Hematopoietic multipotent progenitor cell treated with erythropoietin and hydrocortisone succinate and interleukin-3 and kit ligand, for 4 days (in vitro differentiated cells): ENCODE data around the gene SARDH.
"Not testable (repeated sequence)": the region's sequence is repeated elsewhere in the genome, so short reads cannot be mapped to it uniquely, and the experiment has no call there.

Experiments
- DNase-seq: peaks from one replicate; pipeline ENCODE4 v3.0.0-alpha.2; 2015

Gene SARDH

DNA sequence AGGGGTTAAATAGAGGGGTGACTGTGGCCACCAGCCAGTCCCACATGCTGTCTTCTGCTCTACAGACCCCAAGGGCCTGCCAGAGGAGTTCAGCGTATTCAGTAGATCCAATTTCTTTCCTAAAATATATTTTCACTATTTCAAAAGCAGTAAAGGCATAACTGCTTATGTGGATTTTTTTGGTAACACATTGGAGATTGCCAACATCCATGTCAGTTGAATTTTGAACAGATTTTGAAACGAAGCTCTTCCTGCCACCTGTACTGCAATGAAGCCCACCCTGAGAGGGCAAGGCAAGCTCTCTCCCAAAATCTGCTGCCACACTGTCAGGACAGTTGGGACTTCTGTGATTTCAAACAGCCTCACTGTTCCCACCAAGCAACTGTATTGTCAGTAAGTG, 37.1 kb upstream of the SARDH start:
- no peak for DNase-seq

- DNase-seq, result no peak
Measured at GRCh38 chr9:133774799-133775198, 36.6 kb upstream of the SARDH start.

DNA sequence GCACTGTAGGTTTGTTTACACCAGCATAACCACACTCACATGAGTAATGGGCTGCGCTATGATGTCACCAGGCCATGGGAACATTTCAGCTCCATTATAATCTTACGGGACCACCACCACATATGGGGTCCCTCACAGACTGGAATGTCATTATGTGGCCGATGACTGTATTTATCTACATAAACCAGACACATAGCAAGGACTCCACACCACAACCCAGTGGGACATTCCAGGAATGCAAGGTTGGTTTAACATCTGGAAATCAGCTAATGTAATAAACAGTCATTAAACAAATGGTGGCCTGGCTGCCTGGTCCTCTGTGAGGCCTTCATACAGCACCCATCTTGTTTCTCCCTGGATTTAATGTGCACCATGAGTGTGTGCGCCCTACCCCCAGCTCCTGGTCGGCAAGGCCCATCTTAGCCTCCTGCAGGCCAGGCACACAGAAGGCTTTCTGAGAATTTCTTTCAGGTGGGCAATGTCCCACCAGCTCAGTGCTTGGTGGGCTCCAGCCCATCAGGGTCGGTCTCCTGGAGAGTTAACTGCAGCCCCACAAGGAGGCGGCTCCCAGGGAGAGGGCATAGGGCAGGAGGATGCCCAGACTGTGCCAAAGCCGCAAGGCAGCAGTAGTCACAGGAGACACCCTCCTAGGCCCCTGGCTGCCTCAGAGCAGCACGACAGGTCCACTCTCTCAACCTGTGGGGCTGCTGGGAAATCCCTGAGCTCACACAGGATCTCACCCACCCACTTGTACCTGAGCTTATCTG, 35.9 kb upstream of the SARDH start:
- DNase-seq, result no peak

DNA sequence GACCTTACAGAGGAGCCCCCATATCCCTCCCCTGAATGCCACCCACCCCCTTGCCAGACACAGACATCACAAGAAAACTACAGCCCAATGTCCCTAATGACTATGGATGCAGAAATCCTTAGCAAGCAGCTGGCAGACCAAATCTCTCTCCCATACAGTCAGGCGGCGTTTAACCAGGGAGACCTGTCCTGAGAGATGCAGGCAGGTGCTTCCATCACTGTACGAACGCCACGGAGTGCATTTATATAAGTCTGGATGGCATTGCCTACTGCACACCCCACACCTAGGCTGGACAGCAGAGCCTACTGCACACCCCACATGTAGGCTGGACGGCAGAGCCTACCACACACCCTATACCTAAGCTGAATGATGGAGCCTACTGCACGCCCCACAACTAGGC, 34.4 kb upstream of the SARDH start:
- no peak for DNase-seq

GRCh38 chr9:133771486-133772482, 33.6 kb upstream of the SARDH start:
- no peak for DNase-seq

GRCh38 chr9:133770076-133770777, 32.1 kb upstream of the SARDH start:
- no peak for DNase-seq

GRCh38 chr9:133769511-133770075, 31.4 kb upstream of the SARDH start:
- DNase-seq, result no peak

DNA sequence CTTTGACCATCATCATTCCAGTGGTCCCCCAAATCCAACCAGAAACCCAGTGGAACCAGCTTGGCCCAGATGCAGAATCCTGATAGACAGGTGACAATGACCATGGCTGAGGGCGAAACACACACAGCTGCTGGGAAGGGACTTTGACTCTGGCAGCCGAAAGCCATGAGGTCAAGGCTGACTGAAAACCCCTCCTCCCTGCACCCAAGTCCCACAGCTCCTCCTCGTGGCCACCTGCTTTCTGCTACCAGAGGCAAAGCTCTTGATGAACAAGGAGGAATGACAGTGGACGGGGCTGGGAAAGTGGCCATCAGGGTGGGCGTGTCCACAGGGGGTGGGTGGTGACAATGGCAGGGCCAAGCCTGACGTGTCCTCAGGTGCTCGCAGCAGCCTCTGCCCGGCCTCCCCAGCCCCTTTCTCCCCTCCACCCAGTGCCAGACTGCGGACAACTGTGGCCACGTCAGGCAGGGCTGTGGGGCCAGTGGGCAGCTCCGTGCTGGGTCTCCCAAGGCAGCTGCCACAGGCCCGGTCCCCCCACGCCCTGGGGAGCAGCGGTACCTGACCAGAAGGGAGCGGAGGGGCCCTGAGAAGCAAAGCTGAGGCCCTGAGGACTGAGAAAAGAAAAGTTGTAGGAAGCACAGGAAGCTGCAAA, 30.8 kb upstream of the SARDH start:
- DNase-seq, result peak; percentile 48

- DNase-seq, result no peak
Measured at GRCh38 chr9:133768371-133768858, 30.3 kb upstream of the SARDH start.

GRCh38 chr9:133767625-133768024, 29.5 kb upstream of the SARDH start:
- no peak for DNase-seq

DNA sequence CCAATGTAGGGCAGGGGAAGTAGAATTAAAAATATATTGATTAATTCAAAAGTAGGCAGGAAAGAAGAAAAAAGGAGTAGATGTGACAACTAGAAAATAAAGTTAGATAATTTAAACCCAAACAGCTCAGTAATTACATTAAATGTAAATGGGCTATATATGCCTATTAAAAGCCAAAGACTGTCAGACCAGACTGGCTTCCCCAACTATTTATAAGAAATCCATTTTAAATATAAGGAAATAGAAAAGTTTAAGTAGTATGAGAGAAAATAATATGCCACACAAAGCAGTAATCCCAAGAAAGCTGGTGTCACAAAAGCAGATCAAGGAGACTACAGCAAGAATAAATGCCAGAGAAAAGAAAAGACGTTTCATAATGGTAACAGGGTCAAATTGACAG, 28.9 kb upstream of the SARDH start:
- no peak for DNase-seq

DNA sequence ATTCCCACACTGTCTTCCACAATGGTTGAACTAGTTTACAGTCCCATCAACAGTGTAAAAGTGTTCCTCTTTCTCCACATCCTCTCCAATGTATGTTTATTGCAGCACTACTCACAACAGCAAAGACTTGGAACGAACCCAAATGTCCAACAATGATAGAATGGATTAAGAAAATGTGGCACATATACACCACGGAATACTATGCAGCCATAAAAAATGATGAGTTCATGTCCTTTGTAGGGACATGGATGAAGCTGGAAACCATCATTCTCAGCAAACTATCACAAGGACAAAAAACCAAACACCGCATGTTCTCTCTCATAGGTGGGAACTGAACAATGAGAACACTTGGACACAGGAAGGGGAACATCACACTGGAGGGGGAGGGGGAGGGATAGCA, 28.1 kb upstream of the SARDH start:
- DNase-seq, result not testable (repeated sequence)

DNA sequence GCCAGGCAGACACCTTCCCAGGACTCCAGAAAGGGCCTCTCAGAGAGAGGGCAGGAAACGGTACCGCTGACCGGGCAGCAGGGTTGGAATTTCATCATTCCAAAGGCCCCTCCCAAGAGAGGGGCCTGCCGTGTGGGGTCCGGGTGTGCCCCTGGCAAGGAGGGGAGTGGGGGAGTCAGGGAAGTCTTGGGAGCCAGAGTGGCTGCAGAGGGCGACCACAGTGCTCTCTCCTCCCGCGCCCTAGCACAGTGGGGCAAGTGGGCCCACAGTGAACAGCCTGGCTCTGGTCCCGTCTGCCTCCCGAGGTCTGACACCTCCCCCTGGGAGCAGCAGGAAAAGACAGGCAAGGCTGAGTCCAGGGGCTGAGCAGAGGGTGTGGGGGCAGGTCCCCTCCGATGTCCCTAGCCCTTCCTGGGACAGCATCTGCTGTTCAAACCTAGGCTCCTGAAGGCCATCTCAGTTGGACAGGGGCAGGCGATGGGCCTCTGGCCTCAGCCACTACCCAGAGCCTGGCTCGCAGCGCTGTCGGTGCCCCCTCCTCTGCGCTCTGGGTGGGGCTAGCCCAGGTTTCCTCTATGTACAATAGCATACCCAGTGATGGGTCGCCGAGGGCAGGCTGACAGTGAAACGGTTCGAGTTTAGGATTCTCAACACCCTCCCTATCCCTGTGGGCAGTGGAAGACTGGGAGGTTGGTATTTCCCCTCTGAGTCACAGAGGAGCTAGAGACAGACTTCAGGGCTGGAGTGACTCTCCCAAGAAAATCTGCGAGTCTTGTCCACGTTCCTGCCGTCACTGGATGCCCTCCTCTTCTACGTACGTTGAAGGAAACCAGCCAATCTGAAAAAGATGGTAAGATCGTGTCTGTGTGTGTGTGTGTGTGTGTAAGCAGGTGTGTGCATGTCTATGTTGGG, 25.4 kb upstream of the SARDH start:
- DNase-seq, result no peak

DNA sequence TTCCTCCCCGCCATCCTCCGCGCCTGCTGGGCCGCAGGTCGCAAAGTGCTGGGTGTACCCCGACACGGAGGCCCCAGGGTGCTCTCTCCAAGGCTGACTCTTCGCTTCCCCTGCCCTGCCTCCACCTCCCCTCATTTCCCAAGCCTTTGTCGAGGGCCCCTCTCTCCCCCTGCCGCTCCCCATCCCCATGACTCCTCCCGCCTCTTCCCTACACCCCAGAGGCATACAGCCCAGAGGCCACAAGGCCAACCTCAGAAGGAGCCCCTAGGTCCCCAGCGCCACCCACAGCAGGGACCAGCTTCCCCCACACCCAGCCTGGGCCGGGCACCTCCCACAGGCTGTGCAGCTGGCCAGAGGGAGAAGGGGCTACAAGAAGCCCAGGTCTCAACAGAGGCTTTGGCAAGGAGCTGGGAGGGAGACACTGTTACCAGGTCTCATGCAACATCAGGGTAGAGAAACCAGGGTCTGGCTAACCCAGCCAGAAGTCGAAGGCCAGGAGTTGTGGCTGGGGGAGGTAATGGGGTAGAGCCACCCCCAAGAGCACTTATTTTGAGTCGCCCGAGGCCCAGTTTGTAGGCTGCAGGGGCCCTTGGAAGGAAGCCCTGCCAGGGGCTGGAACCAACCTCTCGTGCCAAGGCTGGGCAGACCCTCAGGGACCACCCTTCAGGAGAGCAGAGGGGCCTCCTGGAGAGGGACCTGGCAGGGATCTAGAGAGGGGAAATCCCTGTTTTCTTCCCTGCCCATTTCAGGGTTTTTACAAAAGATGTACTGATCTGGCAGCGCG, 24.5 kb upstream of the SARDH start:
- no peak for DNase-seq

GRCh38 chr9:133761641-133762248, 23.6 kb upstream of the SARDH start:
- no peak for DNase-seq

- no peak for DNase-seq
Measured at GRCh38 chr9:133760713-133761290, 22.6 kb upstream of the SARDH start.

GRCh38 chr9:133759946-133760345, 21.8 kb upstream of the SARDH start:
- no peak for DNase-seq

GRCh38 chr9:133759146-133759900, 21.2 kb upstream of the SARDH start:
- no peak for DNase-seq

DNA sequence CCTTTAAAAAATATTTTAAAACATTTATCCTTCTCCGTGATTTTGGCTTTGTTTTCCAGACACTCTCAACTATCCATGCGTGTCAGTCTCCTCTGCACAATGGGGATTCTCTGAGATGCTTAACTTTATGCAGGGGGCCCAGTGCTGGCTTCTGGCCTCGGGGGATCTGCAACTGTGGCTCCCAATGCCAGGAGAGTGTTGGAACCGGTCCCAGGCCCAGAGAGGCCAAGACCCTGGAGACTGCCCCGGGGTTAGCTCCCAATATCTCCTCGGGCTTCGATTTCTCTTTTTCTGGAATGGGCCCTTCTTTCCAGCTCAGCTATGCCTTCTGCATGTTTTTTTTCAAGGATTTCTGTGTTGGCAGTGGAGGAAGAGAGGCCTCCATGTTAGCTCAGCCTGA, 20.1 kb upstream of the SARDH start:
- no peak for DNase-seq
